Measurements from ENCODE around the gene PDLIM7.

DNA sequence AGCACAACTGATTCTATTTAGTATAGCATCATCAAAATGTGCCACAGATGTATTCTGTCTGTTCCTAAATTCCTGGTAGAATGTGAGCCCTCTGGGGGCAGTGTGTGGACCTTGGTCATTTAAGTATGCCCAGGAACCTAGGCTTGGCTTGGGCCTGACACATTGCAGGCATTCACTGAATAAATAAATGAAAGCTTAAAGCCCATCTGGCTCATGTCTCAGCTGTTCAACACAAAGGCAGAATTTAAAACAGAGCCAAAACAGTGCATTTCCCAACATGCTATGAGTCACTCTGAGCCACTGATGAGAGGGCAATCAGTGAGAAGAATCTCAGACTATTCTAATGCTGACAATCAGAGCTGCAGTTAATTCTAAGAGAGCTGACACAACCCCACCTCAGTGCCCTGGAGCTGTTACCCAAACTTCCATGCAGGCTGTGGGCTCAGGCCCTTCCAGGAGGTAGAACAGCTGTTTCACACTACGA lies 48.9 kb upstream of the PDLIM7 start:
- no peak for TF ChIP-seq EZH2 (IDR thresholded peaks at IDR 0.05; ENCODE audit: borderline replicate concordance, low read depth, low read length, poor library complexity, severe bottlenecking)
- TF ChIP-seq, protein P1, sequence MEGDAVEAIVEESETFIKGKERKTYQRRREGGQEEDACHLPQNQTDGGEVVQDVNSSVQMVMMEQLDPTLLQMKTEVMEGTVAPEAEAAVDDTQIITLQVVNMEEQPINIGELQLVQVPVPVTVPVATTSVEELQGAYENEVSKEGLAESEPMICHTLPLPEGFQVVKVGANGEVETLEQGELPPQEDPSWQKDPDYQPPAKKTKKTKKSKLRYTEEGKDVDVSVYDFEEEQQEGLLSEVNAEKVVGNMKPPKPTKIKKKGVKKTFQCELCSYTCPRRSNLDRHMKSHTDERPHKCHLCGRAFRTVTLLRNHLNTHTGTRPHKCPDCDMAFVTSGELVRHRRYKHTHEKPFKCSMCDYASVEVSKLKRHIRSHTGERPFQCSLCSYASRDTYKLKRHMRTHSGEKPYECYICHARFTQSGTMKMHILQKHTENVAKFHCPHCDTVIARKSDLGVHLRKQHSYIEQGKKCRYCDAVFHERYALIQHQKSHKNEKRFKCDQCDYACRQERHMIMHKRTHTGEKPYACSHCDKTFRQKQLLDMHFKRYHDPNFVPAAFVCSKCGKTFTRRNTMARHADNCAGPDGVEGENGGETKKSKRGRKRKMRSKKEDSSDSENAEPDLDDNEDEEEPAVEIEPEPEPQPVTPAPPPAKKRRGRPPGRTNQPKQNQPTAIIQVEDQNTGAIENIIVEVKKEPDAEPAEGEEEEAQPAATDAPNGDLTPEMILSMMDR (conservative IDR thresholded peaks at IDR 0.05; ENCODE audit: low read depth, low read length) = no peak
